Smooth muscle cell (in vitro differentiated cells): ENCODE measurements around the gene CCDC73. TPM values are rescaled to one million over a fixed set of nuclear protein-coding genes. Genes with fewer than 3 reads are reported as not detected.
"Not testable (repeated sequence)": the region's sequence is repeated elsewhere in the genome, so short reads cannot be mapped to it uniquely, and the experiment has no call there.

Source experiments
- DNase-seq: peaks from one replicate; lab custom pipeline; 2025; ENCODE audit not compliant: unreplicated experiment; lab: John Stamatoyannopoulos, UW
- H2AFZ ChIP-seq: fragments of 200-600 bp; sonication (generic); 2 replicates; pipeline ENCODE4 v1.6.0; 2016; ENCODE audit warnings: antibody characterized with exemption, low read depth, mild to moderate bottlenecking
- H3F3A ChIP-seq: fragments of 200-600 bp; sonication (generic); 2 replicates; pipeline ENCODE4 v1.6.0; 2017; ENCODE audit warnings: antibody characterized with exemption, low read depth
- H3K27ac ChIP-seq: fragments of 200-600 bp; sonication (generic); 2 replicates; pipeline ENCODE4 v1.5.1; 2016; ENCODE audit warnings: low read depth, mild to moderate bottlenecking
- H3K27me3 ChIP-seq: fragments of 200-600 bp; sonication (generic); 2 replicates; pipeline ENCODE4 v1.6.1; 2016; ENCODE audit warnings: low read depth, mild to moderate bottlenecking
- H3K36me3 ChIP-seq: fragments of 200-600 bp; sonication (generic); 2 replicates; pipeline ENCODE4 v1.5.1; 2016; ENCODE audit warnings: low read depth
- H3K4me1 ChIP-seq: fragments of 200-600 bp; sonication (generic); 2 replicates; pipeline ENCODE4 v1.5.1; 2016; ENCODE audit warnings: low read depth
- H3K4me2 ChIP-seq: fragments of 200-600 bp; sonication (generic); 2 replicates; pipeline ENCODE4 v1.6.0; 2016; ENCODE audit warnings: mild to moderate bottlenecking
- H3K4me3 ChIP-seq: fragments of 200-600 bp; sonication (generic); 2 replicates; pipeline ENCODE4 v1.5.1; 2016; ENCODE audit warnings: mild to moderate bottlenecking
- H3K79me2 ChIP-seq: fragments of 200-600 bp; sonication (generic); 2 replicates; pipeline ENCODE4 v1.6.0; 2016; ENCODE audit warnings: low read depth, mild to moderate bottlenecking
- H3K9ac ChIP-seq: fragments of 200-600 bp; sonication (generic); 2 replicates; pipeline ENCODE4 v1.6.0; 2016; ENCODE audit warnings: low read depth
- H3K9me3 ChIP-seq: fragments of 200-600 bp; sonication (generic); replicated peaks from 2 replicates; pipeline ENCODE4 v1.5.1; 2016; ENCODE audit warnings: low read depth
- H4K20me1 ChIP-seq: fragments of 200-600 bp; sonication (generic); 2 replicates; pipeline ENCODE4 v1.6.0; 2016; ENCODE audit warnings: low read depth
- CTCF ChIP-seq: fragments of 200-600 bp; sonication (generic); IDR thresholded peaks from 2 replicates; pipeline ENCODE4 v1.5.1; 2017; ENCODE audit warnings: borderline replicate concordance, mild to moderate bottlenecking, antibody characterized with exemption; ENCODE audit not compliant: insufficient read depth, poor library complexity, severe bottlenecking
- WGBS: methylation state at CpG from one replicate; pipeline ENCODE4 v1.1.7; 2016; ENCODE audit warnings: low lambda C conversion rate; 5-methylcytosine and 5-hydroxymethylcytosine counted together
- polyA plus RNA-seq: library from polyadenylated mRNA; unstranded; fragments of >200 nt; fragmentation: Nextera tagmentation; extraction: Ambion mirVana; gene quantifications from 2 replicates; pipeline ENCODE4 v1.2.1, GENCODE V29; 2016
- total RNA-seq: library from RNA; depleted of rRNA; stranded (reverse); fragments of >200 nt; gene quantifications from 2 replicates; pipeline ENCODE4 v1.2.3, GENCODE V29; 2014

Gene CCDC73
- total and polyA plus RNA-seq, 2 experiments from 2014 or later: not detected

GRCh38 chr11:32729976-32730375 lies 64.5 kb downstream of the CCDC73 start:
- Histone ChIP-seq H3K4me1 (no peaks in the 10 kb centered on the region), H3K4me3 (no peak overlapping the region), H3K4me2 (no peak overlapping the region), H2AFZ (no peak overlapping the region), H3K9me3 (no peaks in the 10 kb centered on the region), H3K79me2 (no peaks in the 10 kb centered on the region), H3K27ac (no peak overlapping the region), H3K36me3 (no peaks in the 10 kb centered on the region), H3F3A (no peaks in the 10 kb centered on the region), H3K27me3 (peaks cover 5% of the 10 kb centered on the region), H3K9ac (no peak overlapping the region), H4K20me1 (no peaks in the 10 kb centered on the region)
- WGBS: 100% methylated on average over 1 of the region's 1 CpG
- no peak for TF ChIP-seq CTCF
- DNase-seq: no peak

- DNase-seq: no peak
Observed at GRCh38 chr11:32723332-32723731, 71.1 kb downstream of the CCDC73 start.

GRCh38 chr11:32722255-32722654 lies 72.2 kb downstream of the CCDC73 start:
- H3K9ac ChIP-seq: no peak overlapping the region
- no peaks in the 10 kb centered on the region for H3K79me2 ChIP-seq
- no peak overlapping the region for H3K4me3 ChIP-seq
- H4K20me1 ChIP-seq: no peaks in the 10 kb centered on the region
- H3K36me3 ChIP-seq: no peaks in the 10 kb centered on the region
- H3K4me1 ChIP-seq: no peaks in the 10 kb centered on the region
- H3K27ac ChIP-seq: no peak overlapping the region
- H3F3A ChIP-seq: no peaks in the 10 kb centered on the region
- peaks cover 33% of the 10 kb centered on the region for H3K27me3 ChIP-seq
- DNase-seq: no peak
- H2AFZ ChIP-seq: no peak overlapping the region
- TF ChIP-seq CTCF: no peak
- H3K4me2 ChIP-seq: no peak overlapping the region
- H3K9me3 ChIP-seq: no peaks in the 10 kb centered on the region

More at GRCh38 chr11:32723332-32723731, 71.1 kb downstream of the CCDC73 start:
- Histone ChIP-seq H3K79me2 (no peaks in the 10 kb centered on the region), H4K20me1 (no peaks in the 10 kb centered on the region), H2AFZ (no peak overlapping the region), H3K36me3 (no peaks in the 10 kb centered on the region), H3K27me3 (peaks cover 25% of the 10 kb centered on the region), H3K4me1 (no peaks in the 10 kb centered on the region), H3F3A (no peaks in the 10 kb centered on the region), H3K27ac (no peak overlapping the region), H3K9me3 (no peaks in the 10 kb centered on the region), H3K4me3 (no peak overlapping the region), H3K9ac (no peak overlapping the region), H3K4me2 (no peak overlapping the region)
- no peak for TF ChIP-seq CTCF
- WGBS: 63% methylated on average over 3 of the region's 3 CpGs

- TF ChIP-seq CTCF: peak; percentile 58
- no peak overlapping the region for H2AFZ ChIP-seq
Observed at GRCh38 chr11:32713496-32713895, 81.0 kb downstream of the CCDC73 start.

GRCh38 chr11:32708978-32709377 lies 85.5 kb downstream of the CCDC73 start:
- not testable (repeated sequence) for H3K9me3 ChIP-seq, H3K36me3 ChIP-seq, H3K4me1 ChIP-seq, H3K27ac ChIP-seq, H3K79me2 ChIP-seq, H3K9ac ChIP-seq, H3F3A ChIP-seq, H2AFZ ChIP-seq, DNase-seq, H3K4me2 ChIP-seq, H4K20me1 ChIP-seq, H3K4me3 ChIP-seq
- H3K27me3 ChIP-seq: peaks cover 11% of the 10 kb centered on the region
- WGBS: 94% methylated on average over 3 of the region's 3 CpGs

More at GRCh38 chr11:32713496-32713895, 81.0 kb downstream of the CCDC73 start:
- H3K36me3 ChIP-seq: no peaks in the 10 kb centered on the region
- no peak overlapping the region for H3K4me3 ChIP-seq
- DNase-seq: no peak
- H3F3A ChIP-seq: no peaks in the 10 kb centered on the region
- H4K20me1 ChIP-seq: no peaks in the 10 kb centered on the region
- no peaks in the 10 kb centered on the region for H3K4me1 ChIP-seq
- peaks cover 44% of the 10 kb centered on the region for H3K27me3 ChIP-seq
- no peaks in the 10 kb centered on the region for H3K79me2 ChIP-seq
- H3K27ac ChIP-seq: no peak overlapping the region
- peak overlapping the region; percentile 29 for H3K4me2 ChIP-seq
- H3K9ac ChIP-seq: no peak overlapping the region
- 4% methylated on average over 1 of the region's 1 CpG for WGBS
- no peaks in the 10 kb centered on the region for H3K9me3 ChIP-seq
